DMS114 treated with DMSO at 0.1 percent for 48 hours (cell line): ENCODE data around the gene RXRB.

Source experiments
- DNase-seq: peaks from one replicate; lab custom pipeline; 2025; ENCODE audit not compliant: unreplicated experiment; lab: John Stamatoyannopoulos, UW

RXRB gene

DNA sequence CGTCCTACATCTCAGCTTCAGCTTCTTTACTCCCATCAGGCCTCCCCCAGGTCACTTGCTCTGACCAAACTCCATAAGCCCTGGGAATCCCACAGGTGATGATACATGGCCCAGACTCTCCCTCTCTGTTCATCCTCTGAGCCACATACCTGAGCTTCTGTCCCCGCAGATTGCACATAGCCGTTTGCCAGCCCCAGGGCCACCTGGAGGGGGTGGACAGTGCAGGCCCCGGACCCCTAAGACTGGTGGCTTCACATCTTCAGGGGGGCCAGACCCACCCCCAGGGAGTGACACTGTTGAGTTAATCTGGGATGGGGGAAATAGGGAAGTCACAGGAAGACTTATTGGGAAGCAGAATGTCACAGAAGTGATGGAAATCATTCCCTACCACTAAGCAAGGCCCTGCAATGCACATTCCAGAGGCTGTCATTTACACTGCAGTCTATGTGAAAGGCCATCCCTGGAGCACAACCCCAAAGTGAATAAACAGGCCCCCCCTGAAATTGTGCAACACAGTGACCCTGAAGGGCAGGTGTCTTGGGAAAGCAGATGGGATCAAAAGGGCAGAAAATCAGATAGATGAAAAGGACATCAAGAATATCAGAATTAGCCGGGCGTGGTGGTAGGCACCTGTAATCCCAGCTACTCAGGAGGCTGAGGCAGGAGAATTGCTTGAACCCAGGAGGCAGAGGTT, 2.2 kb downstream of the RXRB start:
- DNase-seq = no peak

DNA sequence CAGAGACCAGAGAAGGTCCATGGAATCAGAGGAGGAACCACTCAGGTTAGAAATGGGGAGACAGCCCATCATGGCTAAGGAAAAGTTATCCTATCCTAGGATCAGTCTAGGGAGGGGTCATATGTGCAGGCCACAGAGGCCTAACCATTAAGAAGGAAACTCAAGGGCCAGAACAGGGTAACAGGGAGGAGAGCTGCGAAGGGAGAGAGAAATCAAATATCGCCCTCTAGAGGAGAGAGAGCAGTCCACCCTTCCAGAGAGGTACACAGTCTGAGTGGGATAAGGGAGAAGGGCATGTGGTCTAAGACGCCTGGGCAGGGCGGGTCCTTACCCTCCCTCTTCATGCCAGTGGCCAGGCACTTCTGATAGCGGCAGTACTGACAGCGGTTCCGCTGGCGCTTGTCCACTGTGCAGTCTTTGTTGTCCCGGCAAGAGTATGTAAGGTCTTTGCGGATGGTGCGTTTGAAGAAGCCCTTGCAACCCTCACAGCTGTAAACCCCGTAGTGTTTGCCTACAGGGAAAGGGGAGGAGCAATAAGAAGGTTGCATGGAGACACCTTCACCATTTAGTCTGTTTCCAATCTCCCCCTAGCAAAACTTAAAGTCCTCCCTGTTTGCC, 2.9 kb downstream of the RXRB start:
- peak; percentile 87 for DNase-seq

DNA sequence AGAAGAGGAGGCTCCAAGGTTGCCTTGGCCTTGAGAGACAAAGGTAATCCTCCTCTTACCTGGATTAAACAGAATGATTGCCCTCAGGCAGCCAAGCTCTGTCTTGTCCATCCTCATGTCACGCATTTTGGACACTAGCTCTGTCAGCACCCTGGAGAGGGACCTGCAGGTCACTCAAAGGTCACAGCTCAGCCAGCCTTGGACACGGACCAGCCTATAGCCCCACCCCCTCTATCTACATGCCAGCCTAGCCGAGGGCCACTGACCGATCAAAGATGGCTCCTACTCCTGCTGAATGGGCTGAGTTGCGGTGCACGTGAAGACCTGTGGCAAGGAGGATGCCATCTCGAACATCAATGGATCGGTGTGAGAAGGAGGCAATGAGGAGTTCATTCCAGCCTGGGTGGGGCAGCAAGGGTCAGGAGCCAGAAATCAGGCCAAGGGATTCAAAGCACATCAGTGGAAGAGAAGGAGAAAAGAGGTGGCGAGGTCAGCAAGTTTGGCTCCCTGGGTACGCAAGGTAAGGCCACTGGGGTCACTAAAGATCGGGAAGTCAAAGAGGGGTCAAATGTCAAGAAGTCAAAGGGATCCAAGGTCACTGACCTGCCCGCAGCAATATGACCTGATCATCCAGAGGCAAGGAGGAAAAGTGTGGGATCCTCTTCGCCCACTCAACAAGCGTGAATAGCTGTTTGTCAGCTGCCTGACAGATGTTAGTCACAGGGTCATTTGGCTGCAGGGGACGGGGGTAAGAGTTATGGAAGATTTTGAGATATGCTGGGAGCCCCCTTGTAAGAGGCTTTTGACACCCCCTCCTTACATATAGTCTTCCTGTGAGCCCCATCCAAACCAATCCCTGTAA, 4.9 kb downstream of the RXRB start:
- no peak for DNase-seq

DNA sequence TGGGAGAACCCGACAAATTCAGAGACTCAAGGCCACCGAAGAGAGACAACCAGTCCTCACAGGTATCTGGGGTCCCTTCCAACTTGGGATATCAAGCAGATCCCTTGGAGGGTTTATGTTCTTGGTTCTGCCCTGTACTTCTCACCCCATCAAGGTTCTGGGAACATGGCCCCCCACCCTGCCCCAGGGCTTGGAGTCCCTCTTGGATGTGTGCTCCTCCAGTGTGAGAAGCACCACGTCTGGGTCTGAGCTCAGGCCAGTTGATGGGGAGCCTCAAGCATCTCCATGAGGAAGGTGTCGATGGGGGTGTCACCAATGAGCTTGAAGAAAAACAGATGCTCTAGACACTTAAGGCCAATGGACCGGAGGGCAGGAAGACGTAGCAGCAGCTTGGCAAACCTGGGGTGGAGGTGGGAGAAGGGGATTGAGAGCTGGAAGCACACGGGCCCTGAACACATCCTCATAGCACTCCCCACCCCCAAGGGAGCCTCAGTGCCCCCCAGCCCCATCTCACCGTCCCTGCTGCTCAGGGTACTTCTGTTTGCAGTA, 6.0 kb downstream of the RXRB start:
- no peak for DNase-seq

DNA sequence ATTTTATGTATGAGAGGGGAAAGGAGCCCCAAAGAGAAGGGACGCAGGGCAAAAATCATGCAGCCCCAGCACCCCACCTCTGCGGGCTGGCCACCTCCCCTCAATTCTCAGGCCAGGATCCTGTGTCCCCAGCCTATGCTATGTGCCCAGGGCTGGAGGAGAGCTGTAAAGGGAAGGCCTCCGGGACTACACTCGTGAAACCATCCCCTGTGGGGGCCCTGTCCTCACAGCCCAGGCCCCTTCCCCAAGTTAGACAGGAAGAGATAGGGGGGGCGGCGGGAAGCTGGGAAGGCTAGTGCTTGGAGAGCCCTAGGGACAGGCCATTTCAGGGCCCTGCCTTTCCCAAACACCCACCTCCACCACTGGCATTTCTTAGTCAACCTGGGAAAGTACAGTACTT, 6.8 kb downstream of the RXRB start:
- no peak for DNase-seq

DNA sequence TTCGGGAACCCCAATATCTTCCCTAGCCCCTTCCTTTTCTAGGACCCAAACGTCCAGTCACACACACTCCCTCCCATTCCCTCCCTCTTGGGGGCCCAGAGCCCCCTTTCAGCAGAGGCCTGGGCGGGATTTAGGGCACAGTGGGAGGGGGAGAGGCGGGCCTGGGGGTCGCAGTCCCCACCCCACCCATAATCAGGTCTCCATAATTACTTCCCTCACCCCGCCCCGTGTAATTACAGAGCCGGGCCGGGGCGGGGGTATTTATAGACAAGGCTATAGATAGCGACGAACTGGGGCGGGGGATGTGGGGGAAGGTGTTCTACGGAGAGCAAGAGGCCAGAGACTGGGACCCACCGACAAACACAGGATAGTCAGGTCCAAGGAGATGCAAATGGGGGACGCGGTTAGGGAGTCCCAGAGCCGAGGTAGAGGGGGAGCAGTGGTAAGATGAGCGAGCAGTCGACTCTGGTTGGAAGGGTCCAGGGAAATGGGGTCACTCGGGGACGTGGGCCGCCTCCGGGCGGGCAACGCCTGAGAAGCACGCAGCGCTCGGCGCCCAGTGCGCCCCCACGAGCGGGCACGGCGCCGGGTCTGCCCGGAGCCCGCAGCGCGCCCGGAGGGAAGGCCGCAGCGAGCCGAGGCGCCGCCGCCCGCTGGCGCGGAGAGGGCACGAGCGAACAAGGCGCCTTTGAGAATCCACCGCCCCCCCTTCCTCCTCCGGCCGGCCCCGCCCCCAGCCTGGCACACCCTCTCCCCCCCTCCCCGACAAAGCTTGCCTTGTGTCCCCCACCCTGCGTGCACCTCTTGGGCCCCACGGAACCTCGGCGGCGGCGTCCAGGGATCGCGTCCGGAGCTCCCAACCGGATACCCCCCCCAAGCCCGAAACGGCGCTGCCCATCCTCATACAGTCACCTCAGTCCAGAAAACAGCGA, 7.5 kb downstream of the RXRB start:
- no peak for DNase-seq

DNA sequence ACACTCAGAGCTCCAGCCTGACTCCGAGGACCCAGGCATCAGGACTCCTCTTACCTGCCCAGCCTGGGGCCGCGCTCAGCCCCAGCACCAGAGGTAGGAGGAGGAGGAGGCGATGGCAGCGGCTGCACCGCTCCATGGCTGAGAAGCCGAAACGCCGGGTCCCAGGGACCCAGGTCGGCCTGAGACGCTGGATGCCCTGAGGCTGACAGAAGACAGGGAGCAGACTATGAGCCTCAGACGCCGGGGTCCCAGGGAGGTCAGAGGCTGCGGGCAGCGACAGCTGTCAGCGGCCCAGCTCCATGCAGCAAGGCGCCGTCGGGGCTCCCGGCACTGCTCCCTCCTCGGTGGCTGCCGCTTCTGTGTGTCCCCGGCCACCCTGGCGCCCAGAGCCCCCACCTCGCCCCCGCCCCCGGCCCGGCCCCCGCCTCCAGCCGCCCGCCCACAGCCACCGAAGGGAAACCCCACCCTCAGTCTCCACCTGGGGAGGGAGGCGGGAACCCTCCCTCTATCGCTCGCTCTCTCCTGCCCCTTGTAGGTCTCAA, 8.3 kb downstream of the RXRB start, which contains the start of gene COL11A2:
COL11A2 (minus strand) TSS at position 363 of the 542 bp plus-strand sequence; CDS start at position 136, 227 bp downstream.
- no peak for DNase-seq

DNA sequence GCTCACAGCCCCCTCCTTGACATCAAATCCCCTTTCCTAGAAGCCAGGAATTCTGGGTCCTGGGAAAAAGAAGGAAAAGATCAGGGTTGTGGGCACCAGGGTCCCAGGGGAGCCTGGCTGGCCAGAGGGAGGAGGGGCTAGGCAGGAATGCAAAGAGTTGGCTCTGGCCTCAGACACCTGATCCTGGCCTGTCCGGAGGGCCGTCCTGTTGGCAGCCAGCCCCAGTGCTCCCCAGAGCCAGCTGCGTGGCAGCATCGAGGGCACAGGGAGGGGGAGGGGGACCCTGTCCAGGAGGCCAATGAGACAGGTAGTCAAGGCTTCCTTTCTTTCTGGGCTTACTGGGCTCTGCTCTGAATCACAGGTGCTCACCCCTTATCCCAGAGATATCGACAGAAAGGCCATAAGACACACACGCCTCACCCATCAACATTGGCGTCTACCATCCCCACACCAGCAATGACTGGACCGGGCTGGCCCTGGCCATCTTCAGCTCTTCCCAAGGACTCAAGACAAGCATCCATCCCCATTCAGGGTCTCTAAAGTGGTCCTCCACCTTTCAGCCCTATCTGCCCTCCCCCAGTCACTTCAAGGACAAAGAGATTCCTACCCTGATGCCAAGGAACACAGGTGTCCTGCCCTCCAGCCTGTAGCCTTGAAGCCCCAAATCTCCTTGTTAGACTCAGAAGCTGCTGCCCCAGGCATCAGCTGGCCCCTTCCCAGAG, 8.9 kb downstream of the RXRB start:
- no peak for DNase-seq

DNA sequence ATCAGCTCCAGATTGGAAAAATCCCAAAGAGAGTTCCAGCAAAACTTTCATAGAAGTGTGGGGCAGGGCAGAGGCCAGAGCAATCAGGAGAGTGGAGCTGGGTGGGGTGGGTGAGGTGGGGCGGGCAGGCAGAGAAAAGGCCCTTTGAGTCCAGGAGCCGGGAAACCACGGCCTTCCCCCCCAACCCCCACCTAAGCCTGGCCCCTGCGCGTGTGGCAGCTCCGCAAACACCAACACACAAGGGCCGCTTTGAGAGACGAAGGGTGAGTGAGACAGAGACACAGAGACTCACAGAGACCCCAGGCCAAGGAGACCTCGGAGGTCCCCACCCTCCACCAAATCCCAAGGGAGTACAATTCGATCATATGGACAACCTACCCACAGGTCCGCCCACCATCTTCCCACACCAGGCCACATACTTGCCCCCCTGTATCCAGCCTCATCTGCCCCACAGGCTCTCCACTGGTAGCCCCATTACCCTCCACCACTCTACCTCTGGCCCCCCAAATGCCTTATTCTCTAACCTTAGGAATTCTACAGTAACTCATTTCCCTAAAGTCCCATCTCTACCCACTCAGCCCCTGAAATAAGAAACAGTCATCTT, 9.9 kb downstream of the RXRB start:
- DNase-seq = no peak

DNA sequence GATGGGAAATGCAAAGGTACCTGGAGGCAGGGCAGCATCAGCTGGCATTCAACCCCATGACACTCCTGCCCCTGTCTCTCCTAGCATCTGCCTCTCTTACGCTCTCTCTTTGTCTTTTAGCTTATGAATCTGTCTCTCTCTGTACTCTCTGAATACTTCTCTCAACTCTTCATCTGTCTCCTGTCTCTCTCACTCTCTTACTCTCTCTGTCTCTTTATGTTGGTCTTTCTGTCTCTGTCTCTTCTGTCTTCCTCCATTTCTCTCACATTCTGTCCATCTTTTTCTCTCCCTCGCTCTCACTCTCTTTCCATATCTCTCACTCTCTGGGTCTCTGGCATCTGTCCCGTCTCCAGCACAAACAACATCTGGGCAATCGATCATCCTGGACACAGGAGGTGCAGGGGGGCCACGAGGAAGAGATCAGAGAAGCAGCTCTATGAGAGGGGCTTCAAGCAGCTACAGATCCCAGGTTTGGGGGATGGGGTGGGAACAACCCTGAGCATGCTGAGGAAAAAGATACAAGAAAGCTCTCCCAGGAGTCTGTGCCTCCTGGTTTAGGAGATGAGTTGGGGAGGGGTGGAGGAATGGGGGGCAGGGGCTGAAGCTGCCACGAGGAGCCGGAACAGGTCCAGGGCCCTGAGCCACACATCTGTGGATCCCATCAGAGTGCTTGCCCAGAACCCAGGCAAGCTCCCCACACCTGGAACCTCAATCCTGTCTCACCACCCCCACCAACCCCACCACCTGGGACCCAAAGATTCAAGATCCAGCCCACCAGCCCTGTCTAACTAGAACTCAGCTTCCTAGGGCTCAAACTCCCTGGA, 10.6 kb downstream of the RXRB start:
- DNase-seq = no peak

DNA sequence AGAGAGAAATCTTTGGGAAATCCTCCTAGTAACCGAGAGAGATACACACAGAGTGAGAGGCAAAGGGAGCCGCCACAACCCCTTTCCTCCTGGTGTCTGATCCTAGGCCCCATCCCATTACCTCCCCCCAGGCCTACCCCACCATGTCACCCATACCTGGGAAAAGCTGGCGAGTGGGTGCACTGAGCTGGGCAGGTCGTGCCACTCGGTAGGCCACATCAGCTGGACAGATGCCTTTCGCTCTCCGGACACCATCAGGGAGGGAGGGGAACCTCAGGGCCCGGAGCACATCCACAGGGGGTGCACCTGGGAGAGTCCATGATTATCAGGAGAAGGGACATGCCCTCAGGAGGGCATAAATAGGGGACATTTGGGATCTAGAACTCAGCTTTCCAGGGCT, 11.3 kb downstream of the RXRB start:
- DNase-seq = no peak

DNA sequence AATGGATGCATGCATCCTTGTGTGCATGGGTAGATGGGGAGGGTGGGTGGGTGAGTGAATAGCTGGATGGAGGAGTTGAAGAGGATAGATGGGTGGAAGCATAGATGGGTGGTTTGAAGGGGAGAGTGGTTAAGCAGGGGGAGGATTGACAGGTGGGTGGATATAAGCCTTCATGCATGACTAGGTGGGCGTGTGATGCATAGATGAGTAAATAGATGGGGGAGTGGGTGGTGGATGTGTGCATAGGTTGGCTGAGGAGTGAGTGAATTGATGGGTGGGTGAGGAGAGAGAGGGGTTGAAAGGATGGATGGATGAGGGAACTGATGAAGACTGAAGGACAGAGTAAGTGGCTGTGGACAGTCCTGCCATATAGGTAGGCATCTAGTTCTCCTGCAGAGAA, 12.7 kb downstream of the RXRB start:
- no peak for DNase-seq

DNA sequence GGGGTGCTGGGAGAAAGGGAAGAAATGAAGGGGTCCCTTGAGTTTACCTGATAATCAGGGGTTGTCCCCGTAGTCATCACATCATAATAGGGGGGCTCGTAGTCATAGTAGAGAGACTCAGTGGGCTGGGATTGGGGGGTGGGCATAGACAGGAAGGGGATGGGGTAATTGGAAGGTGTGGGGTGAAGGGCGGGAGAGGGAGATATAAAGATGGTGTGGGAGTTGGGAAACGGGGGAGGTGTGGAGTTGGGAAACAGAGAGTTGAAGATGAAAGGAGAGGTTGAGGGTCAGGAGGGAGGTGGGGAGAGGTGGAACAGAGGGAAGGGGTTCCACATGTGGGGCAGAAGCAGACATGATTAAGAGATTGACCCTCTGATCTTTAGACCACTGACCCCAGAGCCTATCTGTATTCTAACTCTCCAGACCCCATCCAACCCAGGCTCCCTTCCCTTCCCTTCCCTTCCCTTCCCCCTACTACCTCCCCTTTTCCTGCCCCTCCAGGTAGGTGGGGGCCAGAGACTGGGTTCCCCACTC, 14.7 kb downstream of the RXRB start:
- no peak for DNase-seq

DNA sequence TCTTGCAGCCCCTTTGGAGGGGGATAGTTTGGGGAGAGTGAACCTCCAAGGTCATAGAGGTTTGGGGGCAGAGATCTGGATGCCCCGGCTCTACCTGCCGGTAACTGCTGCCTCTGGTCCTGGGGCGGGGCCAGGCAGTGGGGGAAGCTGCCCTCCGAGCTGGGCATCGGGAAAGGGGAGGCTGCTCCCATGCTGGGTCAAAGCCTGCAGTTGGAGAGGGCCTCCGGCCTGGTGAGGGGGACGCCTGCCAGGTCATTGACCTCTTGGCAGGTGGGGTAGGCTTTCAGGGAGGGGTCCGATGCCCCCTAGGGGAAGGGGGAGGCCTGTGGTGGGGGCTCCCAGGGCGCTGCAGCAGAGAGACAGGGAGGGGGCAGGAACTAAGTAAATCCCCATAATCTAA, 15.3 kb downstream of the RXRB start:
- no peak for DNase-seq

DNA sequence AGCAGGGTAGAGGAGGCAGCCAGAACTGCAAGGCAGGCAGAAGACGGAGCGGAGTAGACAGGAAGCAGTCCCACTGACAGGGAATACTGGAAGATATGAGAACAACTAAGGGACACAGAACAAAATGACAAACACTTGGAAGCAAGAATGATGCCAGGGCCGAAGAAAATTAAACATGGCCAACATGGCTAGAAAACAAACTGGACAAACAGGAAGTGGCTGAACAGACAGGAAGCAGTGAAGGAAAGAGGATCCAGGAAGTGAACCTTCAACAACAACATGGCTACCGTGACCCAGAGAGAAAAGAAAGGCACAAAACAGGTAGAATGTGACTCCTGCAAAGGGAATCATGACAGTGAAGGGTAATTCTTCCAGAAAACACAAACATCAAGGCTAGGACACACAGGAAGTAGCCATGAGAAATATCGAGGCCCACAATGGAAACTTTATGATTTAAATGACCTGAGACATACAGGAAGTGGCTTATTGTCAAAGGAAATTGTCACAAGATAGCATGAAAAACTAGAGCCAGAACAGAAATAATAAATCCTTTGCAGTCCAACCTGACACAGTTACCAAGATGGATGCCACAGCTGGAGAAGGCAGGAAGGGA, 17.3 kb downstream of the RXRB start:
- DNase-seq = no peak

DNA sequence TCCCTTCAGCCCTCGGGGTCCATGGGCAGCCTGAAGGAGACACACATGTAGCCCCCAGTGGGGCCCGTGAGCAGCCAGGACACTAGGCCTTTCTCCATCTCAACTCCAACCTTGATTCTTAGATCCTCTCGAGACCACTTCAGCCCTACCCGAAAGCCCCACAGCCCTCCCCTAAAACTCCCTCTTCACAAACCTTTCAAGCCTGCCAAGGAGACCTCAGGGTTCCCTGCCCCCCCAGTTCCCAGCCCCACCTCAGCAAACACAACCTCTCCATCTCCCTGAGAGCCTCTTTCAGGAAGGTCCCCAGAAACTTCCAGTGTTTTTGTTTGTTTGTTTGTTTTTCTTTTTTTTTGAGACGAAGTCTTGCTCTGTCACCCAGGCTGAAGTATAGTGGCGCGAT, 19.3 kb downstream of the RXRB start:
- DNase-seq = no peak

DNA sequence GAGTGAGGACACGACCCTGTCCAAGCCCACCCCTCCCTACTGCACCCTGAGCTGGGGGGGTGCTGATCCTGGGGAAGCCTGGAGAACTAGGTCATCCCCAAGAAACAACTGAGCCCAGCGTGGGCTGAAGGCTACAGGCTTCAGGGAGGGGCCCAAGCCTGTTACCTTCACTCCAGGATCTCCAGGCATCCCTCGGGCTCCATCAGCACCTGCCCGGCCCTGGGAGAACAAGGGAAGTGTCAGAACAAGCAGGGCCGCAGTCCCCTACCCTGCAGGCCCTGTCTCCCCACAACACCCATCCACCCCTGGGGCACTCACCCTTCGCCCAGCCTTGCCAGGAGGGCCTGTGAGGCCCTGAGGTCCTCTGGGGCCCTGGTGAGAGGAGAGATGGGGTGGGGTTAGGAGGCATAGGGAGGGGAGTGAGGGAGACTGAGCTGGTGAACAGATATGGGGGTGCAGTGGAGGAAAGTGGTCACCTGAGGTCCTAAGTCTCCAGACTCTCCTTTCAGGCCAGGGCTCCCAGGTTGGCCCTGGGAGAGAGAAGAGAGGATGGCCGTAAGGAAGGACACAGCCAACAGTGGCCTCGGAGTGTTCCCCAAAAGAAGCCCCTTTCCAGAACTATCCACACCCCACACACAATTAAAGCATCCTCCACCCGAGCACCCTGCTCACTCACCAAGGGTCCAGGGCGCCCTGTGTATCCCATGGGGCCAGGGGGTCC, 21.6 kb downstream of the RXRB start:
- DNase-seq = no peak
